Right cardiac atrium (tissue), 5 donors: ENCODE measurements around the gene VWA1. TPM values are rescaled to one million over a fixed set of nuclear protein-coding genes. Genes with fewer than 3 reads are reported as not detected.
"Not testable (repeated sequence)": the region's sequence is repeated elsewhere in the genome, so short reads cannot be mapped to it uniquely, and the experiment has no call there.

Source experiments
- ATAC-seq, 2 donors: fragments of 200-7000 bp; cut with Tn5 transposase; one replicate each; pipeline versions ENCODE4 v1.8.0 to v1.9.1; 2020; ENCODE audit warnings: moderate library complexity in 2 of 2, mild to moderate bottlenecking in 1 of 2
- DNase-seq, 3 donors: peaks; one replicate each; pipeline ENCODE4 v3.0.0-alpha.2; 2020
- H3K27ac ChIP-seq: one replicate; pipeline ENCODE4 v1.5.1; 2013; ENCODE audit warnings: mild to moderate bottlenecking, low read length, control low read depth, moderate library complexity
- H3K27me3 ChIP-seq: one replicate; pipeline ENCODE4 v1.6.1; 2013; ENCODE audit not compliant: control insufficient read depth, insufficient read depth
- H3K4me1 ChIP-seq: one replicate; pipeline ENCODE4 v1.6.1; 2013; ENCODE audit warnings: low read length; ENCODE audit not compliant: control insufficient read depth, insufficient read depth
- H3K4me3 ChIP-seq: one replicate; pipeline ENCODE4 v1.5.1; 2013; ENCODE audit warnings: low read length, control low read depth
- H3K9me3 ChIP-seq: one replicate; pipeline ENCODE4 v1.6.1; 2013; ENCODE audit warnings: low read length; ENCODE audit not compliant: control insufficient read depth
- WGBS: extraction: QIAGEN DNeasy Blood & Tissue Kit; methylation state at CpG from one replicate; pipeline ENCODE4 v1.1.7; 2013; 5-methylcytosine and 5-hydroxymethylcytosine counted together
- intact Hi-C, 4 donors: fragments of 100-400 bp; cut with DNase I; formaldehyde crosslinking; loops; one replicate each; pipeline versions ENCODE4 v1.11.0 to v1.14.0; 2022 to 2023
- polyA plus RNA-seq: library from polyadenylated mRNA; stranded (reverse); fragments of 200-250 nt; gene quantifications from one replicate; pipeline ENCODE4 v1.2.3, GENCODE V29; 2013
- total RNA-seq, 4 donors: library from RNA; stranded (reverse); fragmentation: NEBNext Ultra II Directional; extraction: Animal tissue kit (Norgen Biotek cat#: 25700); gene quantifications; one replicate each; pipeline ENCODE4 v1.2.1, GENCODE V29; 2021
- donor health status: healthy with polysubstance abuse.
- donor health status: DM: no; HTN: yes; CAD: no.
- donor health status: DM: no; HTN: no; CAD: no.
- donor health status: DM: no; HTN: yes; CAD: no; lungs with severe emphysema.
- donor health status: DM: yes; HTN: yes; CAD: no.

Gene VWA1
- total and polyA plus RNA-seq, 5 donors = 17.3 to 38.6 (median 25.1) TPM

DNA sequence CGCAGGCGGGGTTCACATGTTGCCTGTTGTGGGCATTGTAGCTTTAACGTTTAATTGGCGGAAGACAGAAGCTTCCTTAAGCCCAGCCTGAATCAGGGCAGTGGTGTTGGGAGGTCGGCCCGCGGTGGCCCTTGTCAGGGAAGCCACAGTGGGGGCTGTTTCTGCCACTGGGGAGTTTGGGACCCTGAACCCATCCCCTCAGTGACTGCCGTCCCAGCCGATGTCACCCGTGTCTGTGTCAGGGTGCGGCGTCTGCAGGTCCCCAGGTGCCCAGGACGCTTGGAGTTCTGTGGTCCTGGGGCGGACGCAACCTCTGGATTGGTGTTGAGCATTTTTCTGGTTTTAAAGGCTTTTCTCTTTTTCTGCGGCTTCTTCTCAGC lies 45.0 kb downstream of the VWA1 start:
- ATAC-seq, H3K4me1 ChIP-seq, DNase-seq, intact Hi-C loops, H3K27me3 ChIP-seq, H3K9me3 ChIP-seq, H3K27ac ChIP-seq, H3K4me3 ChIP-seq: not testable (repeated sequence)
- WGBS = 95% methylated on average over 16 of the region's 16 CpGs

DNA sequence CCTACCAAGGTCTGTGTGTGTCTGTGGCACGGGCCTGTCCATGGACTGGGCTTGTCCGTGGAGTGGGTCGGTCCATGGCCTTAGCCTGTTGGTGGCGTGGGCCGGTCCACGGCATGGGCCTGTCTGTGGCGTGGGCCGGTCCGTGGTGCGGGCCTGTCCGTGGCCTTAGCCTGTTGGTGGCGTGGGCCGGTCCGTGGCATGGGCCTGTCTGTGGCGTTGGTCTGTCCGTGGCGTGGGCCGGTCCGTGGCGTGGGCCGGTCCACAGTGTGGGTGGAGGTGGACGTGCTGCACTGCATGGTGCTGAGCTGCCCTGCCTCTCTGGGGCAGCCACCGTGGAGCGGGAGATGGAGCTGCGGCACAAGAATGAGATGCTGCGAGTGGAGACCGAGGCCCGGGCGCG lies 46.3 kb downstream of the VWA1 start:
- DNase-seq, ATAC-seq, intact Hi-C loops, H3K9me3 ChIP-seq, H3K27me3 ChIP-seq, H3K4me1 ChIP-seq, H3K4me3 ChIP-seq, H3K27ac ChIP-seq: not testable (repeated sequence)
- 98% methylated on average over 30 of the region's 30 CpGs for WGBS

DNA sequence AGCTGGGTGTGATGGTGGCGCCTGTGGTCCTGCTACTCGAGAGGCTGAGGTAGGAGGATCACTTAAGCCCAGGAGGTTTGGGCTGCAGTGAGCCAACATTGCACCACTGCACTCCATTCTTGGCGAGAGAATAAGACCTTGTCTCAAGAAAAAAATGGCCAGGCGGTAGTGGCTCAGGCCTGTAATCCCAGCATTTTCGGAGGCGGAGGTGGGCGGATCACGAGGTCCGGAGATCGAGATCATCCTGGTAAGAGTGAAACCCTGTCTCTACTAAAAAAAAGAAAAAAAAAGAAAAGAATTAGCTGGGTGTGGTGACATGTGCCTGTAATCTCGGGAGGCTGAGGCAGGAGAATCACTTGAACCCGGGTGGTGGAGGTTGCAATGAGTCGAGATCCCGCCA lies 47.4 kb downstream of the VWA1 start:
- WGBS = 96% methylated on average over 14 of the region's 14 CpGs
- Histone ChIP-seq H3K27me3 (no peaks in the 10 kb centered on the region), H3K9me3 (no peaks in the 10 kb centered on the region), H3K4me1 (no peaks in the 10 kb centered on the region), H3K27ac (no peak overlapping the region), H3K4me3 (no peak overlapping the region)
- intact Hi-C loops = no loop called here
- no peak for ATAC-seq
- peak in 1 of 3 donors; percentile 13 for DNase-seq

- intact Hi-C loops = no loop called here
- 96% methylated on average over 16 of the region's 16 CpGs for WGBS
- Histone ChIP-seq H3K27ac (no peak overlapping the region), H3K27me3 (no peaks in the 10 kb centered on the region), H3K4me3 (no peak overlapping the region), H3K4me1 (no peaks in the 10 kb centered on the region), H3K9me3 (no peaks in the 10 kb centered on the region)
- no peak for ATAC-seq
- peak in 1 of 3 donors; percentile 11 for DNase-seq
These were observed 48.2 kb downstream of the VWA1 start for GRCh38 chr1:1483714-1484113.

- H3K27me3 ChIP-seq, H3K4me1 ChIP-seq, ATAC-seq, H3K4me3 ChIP-seq, H3K9me3 ChIP-seq, H3K27ac ChIP-seq, intact Hi-C loops: not testable (repeated sequence)
- 92% methylated on average over 42 of the region's 46 CpGs for whole genome bisulfite sequencing
- peak in 1 of 3 donors; percentile 29 for DNase-seq
These were observed 49.7 kb downstream of the VWA1 start for GRCh38 chr1:1484976-1485750.

DNA sequence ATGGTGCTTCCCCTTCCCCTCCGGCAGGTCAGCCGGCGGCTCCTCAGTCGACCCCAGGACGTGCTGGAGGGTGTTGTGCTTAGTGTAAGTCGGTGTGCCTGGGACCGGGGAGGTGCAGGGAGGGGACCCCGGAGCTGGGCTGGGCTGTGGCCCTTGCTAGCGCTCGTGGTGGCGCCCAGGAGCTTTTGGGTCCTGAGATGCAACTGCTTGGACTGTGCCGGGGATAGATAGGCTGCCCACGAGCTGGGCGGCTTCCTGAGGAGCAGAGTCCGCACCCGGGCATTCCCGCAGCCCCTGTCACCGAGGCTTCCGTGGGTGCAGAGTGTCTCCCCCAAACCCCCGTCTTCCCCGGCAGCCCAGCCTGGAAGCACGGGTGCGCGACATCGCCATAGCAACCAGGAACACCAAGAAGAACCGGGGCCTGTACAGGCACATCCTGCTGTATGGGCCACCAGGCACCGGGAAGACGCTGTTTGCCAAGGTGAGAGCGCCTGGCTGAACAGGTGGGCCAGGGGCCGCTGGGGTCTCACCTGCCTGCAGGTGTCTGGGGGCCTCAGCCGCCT lies 50.3 kb downstream of the VWA1 start:
- H3K4me1 ChIP-seq, intact Hi-C loops, H3K4me3 ChIP-seq, H3K9me3 ChIP-seq, H3K27ac ChIP-seq, ATAC-seq, H3K27me3 ChIP-seq: not testable (repeated sequence)
- DNase-seq = peak in 1 of 3 donors; percentile 29
- WGBS = 94% methylated on average over 31 of the region's 31 CpGs

DNA sequence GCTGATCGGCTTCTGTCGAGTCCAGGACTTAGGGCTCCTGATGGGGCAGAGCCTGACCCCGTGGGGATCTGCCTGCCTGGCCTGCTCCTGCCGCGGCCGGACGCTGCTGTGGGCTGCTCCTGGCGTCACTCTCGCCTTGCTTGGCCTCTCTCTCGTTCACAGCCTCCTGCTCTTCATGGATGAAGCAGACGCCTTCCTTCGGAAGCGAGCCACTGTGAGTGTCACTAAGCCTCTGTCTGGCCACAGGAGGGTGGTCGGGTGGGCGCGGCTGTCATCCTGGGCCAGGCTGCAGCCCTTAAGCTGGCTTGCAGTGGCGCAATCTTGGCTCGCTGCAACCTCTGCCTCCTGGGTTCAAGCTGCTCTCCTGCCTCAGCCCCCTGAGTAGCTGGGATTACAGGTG lies 52.2 kb downstream of the VWA1 start:
- Histone ChIP-seq H3K27me3 (no peaks in the 10 kb centered on the region), H3K9me3 (no peaks in the 10 kb centered on the region), H3K4me1 (no peaks in the 10 kb centered on the region), H3K27ac (no peak overlapping the region), H3K4me3 (no peak overlapping the region)
- intact Hi-C loops = no loop called here
- DNase-seq = peak in 1 of 3 donors; percentile 31
- no peak for ATAC-seq
- WGBS = 95% methylated on average over 18 of the region's 18 CpGs

DNA sequence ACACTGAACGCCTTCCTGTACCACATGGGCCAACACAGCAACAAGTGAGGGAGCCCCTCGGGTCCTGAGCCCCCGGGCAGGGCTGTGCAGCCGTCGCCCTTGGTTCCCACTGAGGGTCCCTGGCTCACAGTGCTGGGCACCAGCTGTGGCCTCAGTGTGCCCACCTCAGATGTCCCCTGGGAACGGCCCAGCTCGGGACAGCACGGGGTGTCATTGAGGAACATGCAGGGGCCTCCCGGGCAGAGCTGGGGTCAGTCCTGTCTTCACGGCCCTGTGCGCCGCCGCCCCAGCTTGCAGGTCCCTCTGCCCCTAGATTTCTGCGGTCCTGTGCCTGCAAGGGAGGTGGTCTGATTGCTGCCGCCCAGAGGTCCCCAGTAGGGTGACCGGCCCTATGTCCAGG lies 53.7 kb downstream of the VWA1 start:
- no peaks in the 10 kb centered on the region for H3K27me3 ChIP-seq
- DNase-seq = peak in 1 of 3 donors; percentile 42
- H3K27ac ChIP-seq = no peak overlapping the region
- H3K4me3 ChIP-seq = no peak overlapping the region
- no peaks in the 10 kb centered on the region for H3K9me3 ChIP-seq
- WGBS = 95% methylated on average over 16 of the region's 16 CpGs
- no peaks in the 10 kb centered on the region for H3K4me1 ChIP-seq
- intact Hi-C loops = no loop called here
- ATAC-seq = no peak

- Histone ChIP-seq H3K27me3 (no peaks in the 10 kb centered on the region), H3K9me3 (no peaks in the 10 kb centered on the region), H3K4me3 (no peak overlapping the region), H3K4me1 (no peaks in the 10 kb centered on the region), H3K27ac (no peak overlapping the region)
- no peak for DNase-seq
- WGBS = 98% methylated on average over 19 of the region's 19 CpGs
- ATAC-seq = no peak
- intact Hi-C loops = no loop called here
These were observed 54.4 kb downstream of the VWA1 start for GRCh38 chr1:1489861-1490260.

DNA sequence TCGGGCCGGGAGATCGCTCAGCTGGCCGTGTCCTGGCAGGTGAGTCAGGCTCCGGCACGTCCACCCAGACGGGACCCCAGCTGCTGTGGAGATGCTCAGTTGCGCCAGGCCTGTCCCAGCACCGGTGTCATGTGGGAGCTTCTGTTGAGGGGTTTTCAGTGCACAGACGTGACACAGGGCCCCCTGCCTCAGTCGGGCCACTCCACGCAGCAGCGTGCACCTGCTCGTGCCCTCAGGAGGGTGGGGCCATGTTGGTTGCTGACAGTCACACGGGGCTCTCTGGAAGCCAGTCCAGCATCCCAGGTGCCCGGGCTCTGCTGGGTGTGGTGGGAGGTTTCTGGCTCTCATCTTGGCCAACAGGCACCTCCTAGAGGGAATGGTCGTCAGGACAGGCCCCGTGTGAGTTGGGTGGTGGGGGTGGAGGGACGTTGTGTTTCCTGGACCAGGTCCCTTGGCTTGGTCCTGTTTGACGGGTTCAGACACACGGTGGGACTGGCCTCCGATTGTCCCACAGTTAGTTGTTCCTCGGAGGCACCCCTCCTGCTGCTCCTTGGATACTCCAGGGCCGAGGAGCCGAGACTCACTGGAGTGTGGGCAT lies 55.2 kb downstream of the VWA1 start:
- WGBS = 96% methylated on average over 18 of the region's 25 CpGs
- no peak overlapping the region for H3K27ac ChIP-seq
- intact Hi-C loops = no loop called here
- DNase-seq = peak in 1 of 3 donors; percentile 5
- H3K27me3 ChIP-seq = no peaks in the 10 kb centered on the region
- no peaks in the 10 kb centered on the region for H3K9me3 ChIP-seq
- no peaks in the 10 kb centered on the region for H3K4me1 ChIP-seq
- H3K4me3 ChIP-seq = no peak overlapping the region
- ATAC-seq = no peak

GRCh38 chr1:1491601-1492000 lies 56.1 kb downstream of the VWA1 start:
- no peaks in the 10 kb centered on the region for H3K27me3 ChIP-seq
- H3K27ac ChIP-seq = no peak overlapping the region
- 99% methylated on average over 10 of the region's 10 CpGs for WGBS
- DNase-seq = no peak
- intact Hi-C loops = no loop called here
- no peak overlapping the region for H3K4me3 ChIP-seq
- H3K4me1 ChIP-seq = no peaks in the 10 kb centered on the region
- H3K9me3 ChIP-seq = no peaks in the 10 kb centered on the region
- no peak for ATAC-seq
